HG03039 (cell line): Measurements from ENCODE around the gene CPNE9.

ENCODE experiments used
- ATAC-seq: cut with Tn5 transposase; IDR thresholded peaks from one replicate; pipeline ENCODE4 v1.9.1; 2021; ENCODE audit warnings: mild to moderate bottlenecking, moderate library complexity; ENCODE audit not compliant: unreplicated experiment

The CPNE9 gene, protein sequence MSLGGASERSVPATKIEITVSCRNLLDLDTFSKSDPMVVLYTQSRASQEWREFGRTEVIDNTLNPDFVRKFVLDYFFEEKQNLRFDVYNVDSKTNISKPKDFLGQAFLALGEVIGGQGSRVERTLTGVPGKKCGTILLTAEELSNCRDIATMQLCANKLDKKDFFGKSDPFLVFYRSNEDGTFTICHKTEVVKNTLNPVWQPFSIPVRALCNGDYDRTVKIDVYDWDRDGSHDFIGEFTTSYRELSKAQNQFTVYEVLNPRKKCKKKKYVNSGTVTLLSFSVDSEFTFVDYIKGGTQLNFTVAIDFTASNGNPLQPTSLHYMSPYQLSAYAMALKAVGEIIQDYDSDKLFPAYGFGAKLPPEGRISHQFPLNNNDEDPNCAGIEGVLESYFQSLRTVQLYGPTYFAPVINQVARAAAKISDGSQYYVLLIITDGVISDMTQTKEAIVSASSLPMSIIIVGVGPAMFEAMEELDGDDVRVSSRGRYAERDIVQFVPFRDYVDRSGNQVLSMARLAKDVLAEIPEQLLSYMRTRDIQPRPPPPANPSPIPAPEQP

DNA sequence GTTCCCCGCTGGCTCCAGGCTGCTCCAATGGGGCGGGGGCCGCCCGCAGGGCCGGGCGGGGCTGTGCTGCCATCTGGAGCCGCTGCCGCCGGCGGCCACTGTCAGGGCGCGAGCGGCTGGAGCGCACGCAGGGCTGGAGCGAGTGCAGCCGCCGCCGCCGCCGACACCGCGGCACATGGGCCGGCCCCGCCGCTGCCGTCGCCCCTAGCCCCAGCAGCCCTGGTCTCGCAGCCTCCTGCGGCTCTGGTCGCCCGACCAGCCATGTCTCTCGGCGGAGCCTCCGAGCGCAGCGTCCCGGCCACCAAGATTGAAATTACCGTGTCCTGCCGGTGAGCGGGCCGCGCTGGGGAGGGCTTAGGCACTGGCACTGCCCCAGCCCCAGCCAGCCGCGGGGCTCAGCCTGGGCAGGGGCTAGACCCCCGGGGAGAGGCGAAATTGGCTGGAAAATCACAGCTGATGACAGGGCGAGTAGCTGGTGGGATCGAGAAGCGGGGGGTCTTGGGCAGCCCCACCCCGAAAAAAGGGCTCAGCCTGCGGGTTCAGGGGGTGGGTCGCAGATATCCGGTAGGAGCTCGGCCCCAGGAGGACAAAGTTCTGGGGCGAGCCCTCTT lies at the start of gene CPNE9:
TSS of gene CPNE9 (plus strand) at position 98 of the 611 bp plus-strand sequence. CDS start at position 262, 164 bp downstream.
- no peak for ATAC-seq

DNA sequence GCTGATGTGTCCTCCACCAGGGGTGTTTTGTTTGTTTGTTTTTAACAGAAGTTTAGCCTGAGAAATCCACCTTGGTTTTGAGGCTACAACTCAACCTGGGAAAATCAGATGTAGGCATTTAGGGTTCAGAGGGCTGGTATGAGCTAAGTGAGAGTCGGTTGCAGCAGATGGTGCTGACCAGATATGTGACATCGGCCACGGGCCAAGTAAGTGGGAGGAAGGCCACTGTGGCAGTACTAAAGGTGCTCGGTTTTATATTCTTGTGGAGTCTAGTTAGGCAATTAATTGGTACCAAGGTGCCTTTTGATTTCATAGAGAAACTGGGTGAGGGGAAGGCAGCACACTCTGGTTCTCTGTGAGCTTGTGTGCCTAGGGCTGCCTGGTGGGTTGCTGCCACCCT lies 43.8 kb upstream of the CPNE9 start:
- ATAC-seq = no peak

GRCh38 chr3:9660972-9661371 lies 42.7 kb upstream of the CPNE9 start:
- no peak for ATAC-seq

- no peak for ATAC-seq
Measured at GRCh38 chr3:9664119-9664751, 39.4 kb upstream of the CPNE9 start.

GRCh38 chr3:9666704-9667445 lies 36.8 kb upstream of the CPNE9 start:
- no peak for ATAC-seq

GRCh38 chr3:9669277-9669676 lies 34.4 kb upstream of the CPNE9 start:
- ATAC-seq = no peak

- ATAC-seq = no peak
Measured at GRCh38 chr3:9669720-9670432, 33.8 kb upstream of the CPNE9 start.

GRCh38 chr3:9673082-9673481 lies 30.6 kb upstream of the CPNE9 start:
- no peak for ATAC-seq

DNA sequence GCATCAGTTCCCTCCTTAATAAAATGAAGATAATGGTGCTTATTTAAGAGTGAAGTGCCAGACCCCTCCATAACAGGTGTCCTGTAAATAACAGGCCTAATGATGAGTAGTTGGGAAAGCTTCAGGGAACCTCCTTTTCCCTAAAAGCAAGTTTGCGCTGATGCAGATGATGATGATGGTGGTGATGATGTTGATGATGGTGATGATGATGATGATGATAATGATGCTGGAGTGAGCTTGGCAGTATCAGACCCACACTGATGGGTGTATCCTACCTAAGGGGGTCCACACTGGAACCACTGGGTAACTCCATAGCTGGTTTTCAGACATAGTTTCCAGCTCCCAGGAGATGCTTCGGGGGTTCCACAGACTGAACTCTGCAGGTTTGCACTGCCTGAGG lies 29.9 kb upstream of the CPNE9 start:
- no peak for ATAC-seq

DNA sequence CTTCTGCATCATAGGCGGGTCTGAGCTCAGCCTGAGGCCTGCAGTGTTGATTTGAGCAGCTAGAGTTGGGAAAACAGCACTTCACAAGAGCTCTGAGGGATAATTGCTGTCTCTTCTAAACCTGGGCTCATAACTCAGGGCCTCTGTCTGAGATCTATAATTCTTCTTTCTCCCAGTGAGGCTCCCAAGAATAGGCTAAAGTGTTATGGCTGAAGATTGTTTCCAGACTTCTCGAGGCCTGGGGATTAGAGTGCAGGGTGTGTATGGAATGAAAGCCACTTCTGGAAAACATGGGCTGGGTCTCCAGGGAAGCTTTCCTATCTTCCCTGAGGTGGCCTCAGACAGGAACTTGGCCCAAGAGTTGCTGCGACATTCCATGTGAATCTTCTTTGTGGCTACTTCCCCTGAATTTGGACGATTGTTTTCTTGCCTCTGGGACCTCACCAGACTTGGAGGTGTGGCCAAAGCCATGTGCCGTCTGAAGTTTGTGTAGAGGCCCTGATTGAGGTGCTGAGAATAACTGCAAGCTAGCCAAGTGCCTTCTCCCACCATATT lies 27.8 kb upstream of the CPNE9 start:
- no peak for ATAC-seq

DNA sequence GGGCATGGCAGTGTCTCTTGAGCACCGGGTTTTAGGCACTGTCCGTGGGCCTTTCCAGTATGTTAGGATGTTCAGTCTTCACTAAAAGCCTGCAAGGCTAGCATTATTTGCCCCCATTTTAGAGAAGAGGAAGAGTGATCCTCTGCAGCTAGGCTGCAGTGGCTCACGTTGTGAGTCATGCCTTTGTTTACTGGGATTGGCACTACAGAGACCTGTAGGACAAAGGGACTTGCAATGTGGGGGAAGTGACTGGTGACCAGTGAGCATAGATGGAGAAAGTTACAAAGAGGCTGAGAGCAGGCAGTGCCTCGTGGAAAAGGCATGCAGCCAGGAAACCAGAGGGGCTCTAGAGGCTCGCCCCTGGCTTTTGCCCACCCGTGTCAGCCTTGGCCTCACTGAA lies 26.8 kb upstream of the CPNE9 start:
- ATAC-seq = no peak

- no peak for ATAC-seq
Measured at GRCh38 chr3:9678493-9678892, 25.1 kb upstream of the CPNE9 start.

DNA sequence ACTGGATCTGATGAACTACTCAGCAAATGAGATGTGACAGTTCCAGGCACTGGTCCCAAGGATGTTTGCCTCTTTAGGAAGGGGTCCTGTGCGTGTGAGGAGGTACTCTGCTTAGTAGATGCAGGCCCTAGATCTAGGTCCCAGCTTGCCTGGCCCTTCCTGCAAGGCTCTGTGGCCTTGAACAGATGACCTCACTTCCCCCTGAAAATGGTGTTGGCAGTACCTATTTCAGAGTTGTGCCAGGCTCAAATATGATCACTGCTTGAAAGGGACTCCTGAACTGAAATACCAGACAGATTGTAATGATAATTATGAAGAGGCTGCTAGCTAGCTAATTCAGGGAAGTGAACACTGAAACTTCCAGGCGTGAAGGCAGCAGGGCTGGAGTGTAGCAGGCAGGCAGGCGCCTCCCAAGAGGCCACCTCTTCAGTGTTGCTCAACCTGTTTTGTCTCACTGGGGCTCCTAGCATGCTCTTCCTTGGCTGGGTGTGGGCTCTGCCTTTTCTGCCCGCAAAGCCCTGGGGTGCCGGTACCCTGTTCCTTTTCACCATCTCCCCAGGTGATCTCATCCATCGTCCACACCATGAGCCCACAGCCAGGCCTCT lies 24.1 kb upstream of the CPNE9 start:
- ATAC-seq = no peak

- no peak for ATAC-seq
Measured at GRCh38 chr3:9681011-9681722, 22.5 kb upstream of the CPNE9 start.

- no peak for ATAC-seq
Measured at GRCh38 chr3:9681723-9682081, 21.9 kb upstream of the CPNE9 start.

GRCh38 chr3:9682096-9682495 lies 21.5 kb upstream of the CPNE9 start:
- ATAC-seq = no peak

DNA sequence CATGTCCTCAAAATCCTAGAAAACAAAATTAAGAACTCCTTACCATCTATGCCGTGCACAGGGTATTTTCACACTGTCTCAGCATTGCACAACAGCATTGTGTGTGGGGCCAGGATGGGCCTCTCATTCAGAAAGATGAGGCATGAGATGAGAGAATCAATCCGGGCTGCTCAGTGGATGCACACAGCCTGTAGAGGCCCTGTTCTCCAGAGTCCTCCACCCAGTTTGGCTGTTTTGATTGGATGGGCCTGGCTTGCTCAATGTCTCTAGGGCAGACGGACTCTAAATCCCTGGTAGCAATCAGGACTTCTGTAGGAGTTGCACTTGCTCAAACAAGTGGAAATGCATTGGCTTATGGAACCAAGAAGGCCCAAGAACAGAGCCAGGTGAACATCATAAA lies 20.2 kb upstream of the CPNE9 start:
- no peak for ATAC-seq

DNA sequence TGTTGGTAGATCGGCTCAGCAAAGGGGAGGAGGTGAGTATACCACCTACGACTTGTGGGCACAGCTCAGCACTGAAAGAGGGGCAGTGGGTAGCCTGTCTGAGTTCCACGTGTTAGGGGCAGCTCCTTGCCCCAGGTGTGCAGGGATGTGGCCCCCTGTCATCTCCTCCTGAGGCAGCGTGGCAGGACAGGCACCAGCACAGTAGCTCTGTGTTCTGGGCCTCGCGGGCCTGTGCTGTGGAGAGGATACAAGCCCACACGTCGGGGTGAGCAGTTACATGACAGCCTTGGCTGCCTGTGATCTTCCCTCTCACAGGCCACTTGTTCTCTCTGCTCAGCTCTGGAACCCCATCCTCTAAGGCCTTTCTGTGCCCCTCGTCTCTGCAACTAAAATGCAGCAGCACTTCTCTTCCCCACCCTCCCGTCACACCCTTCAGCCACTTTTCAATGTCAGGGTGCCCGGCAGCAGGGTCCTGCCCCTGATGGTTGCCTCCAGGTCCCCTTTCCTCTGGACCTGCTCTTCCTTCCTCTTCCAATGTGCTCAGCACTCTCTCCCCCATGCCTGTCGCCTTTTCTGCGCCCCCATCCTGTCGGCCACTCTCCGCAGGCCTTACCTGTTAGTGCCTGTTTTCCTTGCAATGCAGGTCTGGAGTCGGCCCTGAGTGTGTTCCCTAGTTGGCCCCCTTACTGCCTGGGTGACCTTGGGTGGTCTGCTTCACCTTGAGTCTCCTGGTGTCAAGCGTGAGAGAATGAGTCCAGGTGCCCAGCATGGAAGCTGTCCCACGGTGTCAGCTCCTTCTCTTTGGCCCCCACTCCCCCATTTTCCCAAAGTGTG lies 18.2 kb upstream of the CPNE9 start:
- no peak for ATAC-seq
